H9 (cell line): ENCODE data around the gene GFI1. TPM values are rescaled to one million over a fixed set of nuclear protein-coding genes. Genes with fewer than 3 reads are reported as not detected.

Experiments
- DNase-seq: peaks from one replicate; pipeline ENCODE4 v3.0.0-alpha.2; 2017
- H2AFZ ChIP-seq: one replicate; pipeline ENCODE4 v1.6.1; 2013; ENCODE audit warnings: mild to moderate bottlenecking, low read length, control low read depth, moderate library complexity
- H2AK5ac ChIP-seq: 2 replicates; pipeline ENCODE4 v1.6.1; 2013; ENCODE audit warnings: low read length, control low read depth, mixed read lengths; ENCODE audit not compliant: insufficient read length
- H2BK120ac ChIP-seq: one replicate; pipeline ENCODE4 v1.6.1; 2013; ENCODE audit warnings: low read depth, mild to moderate bottlenecking, low read length, control low read depth, inconsistent platforms; ENCODE audit not compliant: poor library complexity, severe bottlenecking
- H2BK12ac ChIP-seq: 2 replicates; pipeline ENCODE4 v1.6.1; 2013; ENCODE audit warnings: low read length, control low read depth, mixed read lengths, low read depth; ENCODE audit not compliant: insufficient read length
- H2BK15ac ChIP-seq: 2 replicates; pipeline ENCODE4 v1.6.1; 2013; ENCODE audit warnings: low read depth, low read length, control low read depth
- H2BK20ac ChIP-seq: one replicate; pipeline ENCODE4 v1.6.1; 2013; ENCODE audit warnings: low read depth, mild to moderate bottlenecking, low read length, control low read depth, inconsistent platforms; ENCODE audit not compliant: poor library complexity, severe bottlenecking
- H2BK5ac ChIP-seq: 2 replicates; pipeline ENCODE4 v1.6.1; 2013; ENCODE audit warnings: low read length, control low read depth, mixed read lengths; ENCODE audit not compliant: insufficient read length
- H3K14ac ChIP-seq: 2 replicates; pipeline ENCODE4 v1.6.1; 2013; ENCODE audit warnings: low read length, control low read depth; ENCODE audit not compliant: insufficient read depth
- H3K18ac ChIP-seq: 2 replicates; pipeline ENCODE4 v1.6.1; 2013; ENCODE audit warnings: low read depth, mild to moderate bottlenecking, mixed read lengths, low read length, control low read depth; ENCODE audit not compliant: insufficient read length
- H3K23ac ChIP-seq: 2 replicates; pipeline ENCODE4 v1.6.1; 2013; ENCODE audit warnings: low read length, control low read depth, mixed read lengths, low read depth; ENCODE audit not compliant: insufficient read length
- H3K23me2 ChIP-seq: 2 replicates; pipeline ENCODE4 v1.6.1; 2013; ENCODE audit warnings: low read depth, mild to moderate bottlenecking, mixed read lengths, low read length, control low read depth; ENCODE audit not compliant: insufficient read length, poor library complexity, severe bottlenecking
- H3K27ac ChIP-seq: 2 replicates; pipeline ENCODE4 v1.5.1; 2013; ENCODE audit warnings: low read length, control low read depth, mixed read lengths, low read depth; ENCODE audit not compliant: insufficient read length
- H3K27me3 ChIP-seq: 2 replicates; pipeline ENCODE4 v1.6.1; 2013; ENCODE audit warnings: low read length, control low read depth, inconsistent platforms; ENCODE audit not compliant: insufficient read depth
- H3K4ac ChIP-seq: 2 replicates; pipeline ENCODE4 v1.6.1; 2013; ENCODE audit warnings: low read depth, mild to moderate bottlenecking, control low read depth, inconsistent platforms, low read length, moderate library complexity
- H3K4me1 ChIP-seq: 2 replicates; pipeline ENCODE4 v1.6.1; 2013; ENCODE audit warnings: low read length, control low read depth, inconsistent platforms; ENCODE audit not compliant: insufficient read depth
- H3K4me2 ChIP-seq: 2 replicates; pipeline ENCODE4 v1.6.1; 2013; ENCODE audit warnings: low read length, control low read depth, mixed read lengths; ENCODE audit not compliant: insufficient read length, insufficient read depth
- H3K56ac ChIP-seq: 2 replicates; pipeline ENCODE4 v1.6.1; 2013; ENCODE audit warnings: low read depth, mild to moderate bottlenecking, mixed read lengths, low read length, control low read depth; ENCODE audit not compliant: insufficient read length
- H3K79me1 ChIP-seq: 2 replicates; pipeline ENCODE4 v1.6.1; 2013; ENCODE audit warnings: low read depth, mild to moderate bottlenecking, moderate library complexity, low read length, control low read depth, inconsistent platforms; ENCODE audit not compliant: insufficient read depth, poor library complexity, severe bottlenecking
- H3K79me2 ChIP-seq: 2 replicates; pipeline ENCODE4 v1.6.1; 2013; ENCODE audit warnings: low read length, control low read depth, inconsistent platforms; ENCODE audit not compliant: insufficient read depth
- H3K9ac ChIP-seq: 2 replicates; pipeline ENCODE4 v1.6.1; 2013; ENCODE audit warnings: low read length, control low read depth, mixed read lengths; ENCODE audit not compliant: insufficient read length; ENCODE audit errors: extremely low read depth
- H3K9me3 ChIP-seq: one replicate; pipeline ENCODE4 v1.6.1; 2013; ENCODE audit warnings: low read depth, low read length, inconsistent platforms; ENCODE audit not compliant: control insufficient read depth
- H3T11ph ChIP-seq: one replicate; pipeline ENCODE4 v1.6.1; 2013; ENCODE audit warnings: mild to moderate bottlenecking, low read length, control low read depth, inconsistent platforms
- H4K20me1 ChIP-seq: one replicate; pipeline ENCODE4 v1.6.1; 2013; ENCODE audit not compliant: control insufficient read depth, insufficient read length, insufficient read depth
- H4K5ac ChIP-seq: 2 replicates; pipeline ENCODE4 v1.6.1; 2013; ENCODE audit warnings: low read depth, mild to moderate bottlenecking, mixed read lengths, low read length, control low read depth; ENCODE audit not compliant: insufficient read length
- H4K8ac ChIP-seq: replicated peaks from 2 replicates; pipeline ENCODE4 v1.6.1; 2013; ENCODE audit warnings: low read length, control low read depth, mixed read lengths, low read depth; ENCODE audit not compliant: insufficient read length
- H4K91ac ChIP-seq: 2 replicates; pipeline ENCODE4 v1.6.1; 2013; ENCODE audit warnings: low read depth, mild to moderate bottlenecking, moderate library complexity, mixed read lengths, low read length, control low read depth; ENCODE audit not compliant: insufficient read length
- H3K27ac Mint-ChIP-seq, 3 experiments: 2 replicates in 2 of 3; 3 replicates in 1 of 3; pipeline ENCODE4 v1.8.0; 2020 to 2021; ENCODE audit warnings: mixed read lengths in 3 of 3, mild to moderate bottlenecking in 1 of 3, moderate library complexity in 1 of 3
- H3K27me3 Mint-ChIP-seq: 2 replicates; pipeline ENCODE4 v1.8.0; 2021; ENCODE audit warnings: low read depth, mild to moderate bottlenecking, moderate library complexity, mixed read lengths
- H3K36me3 Mint-ChIP-seq, 3 experiments: 2 replicates in 2 of 3; 3 replicates in 1 of 3; pipeline ENCODE4 v1.8.0; 2020 to 2021; ENCODE audit warnings: low read depth in 3 of 3, mixed read lengths in 3 of 3; ENCODE audit not compliant: insufficient read depth in 1 of 3
- H3K4me1 Mint-ChIP-seq, 2 experiments: 2 replicates each; pipeline ENCODE4 v1.8.0; 2020; ENCODE audit warnings: mixed read lengths in 2 of 2
- H3K4me3 Mint-ChIP-seq, 2 experiments: 2 replicates in 1 of 2; 3 replicates in 1 of 2; pipeline ENCODE4 v1.8.0; 2020 to 2021; ENCODE audit warnings: mild to moderate bottlenecking in 2 of 2, mixed read lengths in 2 of 2, moderate library complexity in 1 of 2
- H3K9me3 Mint-ChIP-seq, 2 experiments: 2 replicates in 1 of 2; 3 replicates in 1 of 2; pipeline ENCODE4 v1.8.0; 2020; ENCODE audit warnings: mild to moderate bottlenecking in 2 of 2, mixed read lengths in 2 of 2, moderate library complexity in 1 of 2
- WGBS: extraction: QIAGEN DNeasy Blood & Tissue Kit; methylation state at CpG from one replicate; pipeline ENCODE4 v1.1.7; 2013; ENCODE audit warnings: missing lambda C conversion rate, low lambda C conversion rate, mixed read lengths; ENCODE audit not compliant: insufficient read length; ENCODE audit errors: extremely low coverage; 5-methylcytosine and 5-hydroxymethylcytosine counted together
- total RNA-seq: library from RNA; stranded (reverse); gene quantifications from 2 replicates; pipeline ENCODE4 v1.2.1, GENCODE V29; 2021
- TF ChIP-seq, protein P1 (sequence below): fragments of 200-600 bp; sonication (generic); conservative IDR thresholded peaks from 3 replicates; pipeline ENCODE4 v1.8.0; 2021; ENCODE audit warnings: antibody characterized with exemption, mild to moderate bottlenecking

Gene GFI1
- total RNA-seq, 1 experiment from 2014 or later = 0.11 TPM

DNA sequence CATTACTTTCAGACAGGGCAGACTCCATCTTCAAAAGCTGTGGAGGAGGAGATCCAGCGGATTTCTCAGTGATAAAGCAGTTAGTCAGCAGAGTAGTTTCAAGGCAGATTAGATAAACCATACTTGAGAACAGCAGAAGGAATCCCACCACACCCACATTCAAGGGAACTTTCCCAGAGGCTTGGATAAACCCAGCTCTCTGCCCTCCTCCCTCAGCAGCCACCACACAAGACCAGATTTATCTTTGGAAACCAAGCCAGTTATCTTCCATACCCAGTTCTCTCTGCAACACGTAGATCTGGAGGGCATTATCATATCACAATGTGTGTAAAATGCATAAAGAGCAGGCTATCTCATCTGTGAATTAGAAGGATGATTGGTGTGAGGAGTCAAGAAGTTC, 40.2 kb downstream of the GFI1 start:
- no peak overlapping the region for H2BK120ac ChIP-seq
- no peak overlapping the region for H3K23ac ChIP-seq
- no peak overlapping the region for H2BK5ac ChIP-seq
- no peaks in the 10 kb centered on the region for H4K20me1 ChIP-seq
- H4K5ac ChIP-seq = no peak overlapping the region
- H3K4me3 Mint-ChIP-seq = no peak overlapping the region
- no peaks in the 10 kb centered on the region for H3K36me3 Mint-ChIP-seq
- no peaks in the 10 kb centered on the region for H3K4me1 ChIP-seq
- H2AK5ac ChIP-seq = no peak overlapping the region
- H3K79me2 ChIP-seq = no peaks in the 10 kb centered on the region
- H3K9ac ChIP-seq = no peak overlapping the region
- H3K4me2 ChIP-seq = no peak overlapping the region
- H3K27me3 ChIP-seq = no peaks in the 10 kb centered on the region
- no peak overlapping the region for H3K4ac ChIP-seq
- H3K14ac ChIP-seq = no peak overlapping the region
- no peaks in the 10 kb centered on the region for H3K9me3 ChIP-seq
- H2BK12ac ChIP-seq = no peak overlapping the region
- H3K27me3 Mint-ChIP-seq = no peaks in the 10 kb centered on the region
- no peak for DNase-seq
- H4K8ac ChIP-seq = no peak overlapping the region
- no peak overlapping the region for H3T11ph ChIP-seq
- no peak overlapping the region for H4K91ac ChIP-seq
- no peak overlapping the region for H2BK15ac ChIP-seq
- no peaks in the 10 kb centered on the region for H3K79me1 ChIP-seq
- no peaks in the 10 kb centered on the region for H3K23me2 ChIP-seq
- no peak overlapping the region for H2AFZ ChIP-seq
- no peak overlapping the region for H2BK20ac ChIP-seq
- TF ChIP-seq, protein P1, sequence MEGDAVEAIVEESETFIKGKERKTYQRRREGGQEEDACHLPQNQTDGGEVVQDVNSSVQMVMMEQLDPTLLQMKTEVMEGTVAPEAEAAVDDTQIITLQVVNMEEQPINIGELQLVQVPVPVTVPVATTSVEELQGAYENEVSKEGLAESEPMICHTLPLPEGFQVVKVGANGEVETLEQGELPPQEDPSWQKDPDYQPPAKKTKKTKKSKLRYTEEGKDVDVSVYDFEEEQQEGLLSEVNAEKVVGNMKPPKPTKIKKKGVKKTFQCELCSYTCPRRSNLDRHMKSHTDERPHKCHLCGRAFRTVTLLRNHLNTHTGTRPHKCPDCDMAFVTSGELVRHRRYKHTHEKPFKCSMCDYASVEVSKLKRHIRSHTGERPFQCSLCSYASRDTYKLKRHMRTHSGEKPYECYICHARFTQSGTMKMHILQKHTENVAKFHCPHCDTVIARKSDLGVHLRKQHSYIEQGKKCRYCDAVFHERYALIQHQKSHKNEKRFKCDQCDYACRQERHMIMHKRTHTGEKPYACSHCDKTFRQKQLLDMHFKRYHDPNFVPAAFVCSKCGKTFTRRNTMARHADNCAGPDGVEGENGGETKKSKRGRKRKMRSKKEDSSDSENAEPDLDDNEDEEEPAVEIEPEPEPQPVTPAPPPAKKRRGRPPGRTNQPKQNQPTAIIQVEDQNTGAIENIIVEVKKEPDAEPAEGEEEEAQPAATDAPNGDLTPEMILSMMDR = no peak
- H3K56ac ChIP-seq = no peak overlapping the region
- peaks cover 15 to 17% of the 10 kb centered on the region in 2 experiments for H3K4me1 Mint-ChIP-seq
- no peak overlapping the region for H3K27ac Mint-ChIP-seq
- H3K18ac ChIP-seq = no peak overlapping the region
- no peak overlapping the region for H3K27ac ChIP-seq
- no CpG with 5 or more reads among the region's 2 CpGs for WGBS
- H3K9me3 Mint-ChIP-seq = no peaks in the 10 kb centered on the region
